IMR-90 (cell line): ENCODE results near the gene ATP1A1.

Source experiments
- BHLHE40 ChIP-seq: fragments of 150-350 bp; IDR thresholded peaks from 2 replicates; pipeline ENCODE4 v1.6.1; 2016; ENCODE audit warnings: mild to moderate bottlenecking, low read depth, low read length
- CHD1 ChIP-seq: IDR thresholded peaks from 2 replicates; pipeline ENCODE4 v1.6.1; 2012; ENCODE audit warnings: low read depth, low read length, improper control_type of control experiment
- ELK1 ChIP-seq: fragments of 150-350 bp; IDR thresholded peaks from 2 replicates; pipeline ENCODE4 v1.6.1; 2016; ENCODE audit warnings: low read depth, mild to moderate bottlenecking, low read length, moderate library complexity, borderline replicate concordance
- FOS ChIP-seq: fragments of 150-350 bp; IDR thresholded peaks from 2 replicates; pipeline ENCODE4 v1.6.1; 2016; ENCODE audit warnings: low read depth, low read length
- MAZ ChIP-seq: IDR thresholded peaks from 2 replicates; pipeline ENCODE4 v1.6.1; 2012; ENCODE audit warnings: low read depth, mild to moderate bottlenecking, low read length, improper control_type of control experiment, moderate library complexity, borderline replicate concordance
- MXI1 ChIP-seq: IDR thresholded peaks from 2 replicates; pipeline ENCODE4 v1.6.1; 2012; ENCODE audit warnings: low read depth, mild to moderate bottlenecking, low read length, moderate library complexity, borderline replicate concordance
- POLR2A ChIP-seq: IDR thresholded peaks from 2 replicates; pipeline ENCODE4 v1.6.1; 2012; ENCODE audit warnings: mild to moderate bottlenecking, low read depth, low read length
- RAD21 ChIP-seq: IDR thresholded peaks from 2 replicates; pipeline ENCODE4 v1.6.1; 2012; ENCODE audit warnings: low read length, improper control_type of control experiment
- RCOR1 ChIP-seq: IDR thresholded peaks from 2 replicates; pipeline ENCODE4 v1.6.1; 2012; ENCODE audit warnings: mild to moderate bottlenecking, low read length, improper control_type of control experiment; ENCODE audit not compliant: insufficient replicate concordance
- RFX5 ChIP-seq: IDR thresholded peaks from 2 replicates; pipeline ENCODE4 v1.8.0; 2012; ENCODE audit warnings: low read depth, mild to moderate bottlenecking, low read length, moderate library complexity
- SMC3 ChIP-seq: fragments of 150-350 bp; IDR thresholded peaks from 2 replicates; pipeline ENCODE4 v1.6.1; 2016; ENCODE audit warnings: low read depth, mild to moderate bottlenecking, antibody characterized with exemption, low read length, moderate library complexity
- USF2 ChIP-seq: fragments of 150-350 bp; IDR thresholded peaks from 2 replicates; pipeline ENCODE4 v1.6.1; 2017; ENCODE audit warnings: mild to moderate bottlenecking, antibody characterized with exemption, low read length, low read depth
- TF ChIP-seq, protein P1 (sequence below): conservative IDR thresholded peaks from 2 replicates; pipeline ENCODE4 v1.5.1; 2012; ENCODE audit warnings: mild to moderate bottlenecking, low read depth, low read length, improper control_type of control experiment

- TF ChIP-seq USF2 (no peak), POLR2A (no peak), CHD1 (no peak), FOS (no peak), ELK1 (no peak), RCOR1 (no peak), MXI1 (no peak), RFX5 (no peak), RAD21 (no peak), SMC3 (no peak), MAZ (no peak), BHLHE40 (no peak)
- TF ChIP-seq, protein P1, sequence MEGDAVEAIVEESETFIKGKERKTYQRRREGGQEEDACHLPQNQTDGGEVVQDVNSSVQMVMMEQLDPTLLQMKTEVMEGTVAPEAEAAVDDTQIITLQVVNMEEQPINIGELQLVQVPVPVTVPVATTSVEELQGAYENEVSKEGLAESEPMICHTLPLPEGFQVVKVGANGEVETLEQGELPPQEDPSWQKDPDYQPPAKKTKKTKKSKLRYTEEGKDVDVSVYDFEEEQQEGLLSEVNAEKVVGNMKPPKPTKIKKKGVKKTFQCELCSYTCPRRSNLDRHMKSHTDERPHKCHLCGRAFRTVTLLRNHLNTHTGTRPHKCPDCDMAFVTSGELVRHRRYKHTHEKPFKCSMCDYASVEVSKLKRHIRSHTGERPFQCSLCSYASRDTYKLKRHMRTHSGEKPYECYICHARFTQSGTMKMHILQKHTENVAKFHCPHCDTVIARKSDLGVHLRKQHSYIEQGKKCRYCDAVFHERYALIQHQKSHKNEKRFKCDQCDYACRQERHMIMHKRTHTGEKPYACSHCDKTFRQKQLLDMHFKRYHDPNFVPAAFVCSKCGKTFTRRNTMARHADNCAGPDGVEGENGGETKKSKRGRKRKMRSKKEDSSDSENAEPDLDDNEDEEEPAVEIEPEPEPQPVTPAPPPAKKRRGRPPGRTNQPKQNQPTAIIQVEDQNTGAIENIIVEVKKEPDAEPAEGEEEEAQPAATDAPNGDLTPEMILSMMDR, result no peak
These were observed 80.4 kb downstream of the ATP1A1 start for GRCh38 chr1:116453481-116453880.
